HG02885 (cell line): ENCODE results near the gene ALPK1.
"Not testable (repeated sequence)": the region's sequence is repeated elsewhere in the genome, so short reads cannot be mapped to it uniquely, and the experiment has no call there.

Source experiments
- ATAC-seq: cut with Tn5 transposase; IDR thresholded peaks from one replicate; pipeline ENCODE4 v1.9.1; 2021; ENCODE audit warnings: mild to moderate bottlenecking; ENCODE audit not compliant: unreplicated experiment, poor library complexity

The ALPK1 gene

DNA sequence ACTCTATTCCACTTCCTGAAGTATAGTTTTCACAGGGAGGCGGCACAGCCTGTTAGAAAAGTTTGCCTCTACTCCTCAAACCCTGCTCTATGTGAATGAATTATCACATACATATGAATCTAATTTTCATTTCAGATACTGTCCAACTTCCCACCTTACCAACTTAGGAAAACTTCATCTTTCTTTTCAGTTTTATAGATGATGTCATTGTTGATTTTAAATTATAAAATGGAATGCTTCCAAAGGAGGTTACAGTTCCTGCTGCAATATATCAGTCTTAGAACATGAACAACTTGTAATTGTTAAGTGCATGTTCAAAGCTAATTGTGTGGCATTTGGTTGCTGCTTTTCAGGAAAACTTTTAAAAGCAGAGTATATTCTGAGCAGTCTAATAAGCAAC lies 126.4 kb downstream of the ALPK1 start:
- ATAC-seq: no peak

GRCh38 chr4:112425823-112426222 lies 128.7 kb downstream of the ALPK1 start:
- no peak for ATAC-seq

- no peak for ATAC-seq
These were observed 129.2 kb downstream of the ALPK1 start for GRCh38 chr4:112426416-112426815.

GRCh38 chr4:112431158-112431557 lies 134.0 kb downstream of the ALPK1 start:
- no peak for ATAC-seq

DNA sequence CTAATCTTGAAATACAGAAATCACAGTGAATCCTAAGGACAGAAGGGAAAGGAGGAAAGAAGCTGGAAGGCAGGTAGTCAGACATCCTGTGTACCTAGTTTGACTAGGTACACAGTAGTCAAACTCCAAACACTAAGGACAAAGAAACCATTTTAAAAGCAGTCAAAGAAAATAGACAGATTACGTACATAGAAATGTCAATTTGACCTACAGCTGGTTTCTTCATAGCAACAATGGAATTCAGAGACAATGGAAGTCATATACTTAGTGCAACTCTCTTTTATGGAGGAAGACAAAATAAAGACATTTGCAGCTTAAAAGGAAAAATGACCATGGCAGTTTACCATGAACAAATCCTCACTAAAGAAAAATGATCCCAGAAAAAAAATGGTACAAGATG lies 139.8 kb downstream of the ALPK1 start:
- no peak for ATAC-seq

- not testable (repeated sequence) for ATAC-seq
These were observed 145.1 kb downstream of the ALPK1 start for GRCh38 chr4:112442226-112442625.

- no peak for ATAC-seq
These were observed 151.3 kb downstream of the ALPK1 start for GRCh38 chr4:112448306-112449132.

GRCh38 chr4:112449708-112450107 lies 152.5 kb downstream of the ALPK1 start:
- no peak for ATAC-seq

DNA sequence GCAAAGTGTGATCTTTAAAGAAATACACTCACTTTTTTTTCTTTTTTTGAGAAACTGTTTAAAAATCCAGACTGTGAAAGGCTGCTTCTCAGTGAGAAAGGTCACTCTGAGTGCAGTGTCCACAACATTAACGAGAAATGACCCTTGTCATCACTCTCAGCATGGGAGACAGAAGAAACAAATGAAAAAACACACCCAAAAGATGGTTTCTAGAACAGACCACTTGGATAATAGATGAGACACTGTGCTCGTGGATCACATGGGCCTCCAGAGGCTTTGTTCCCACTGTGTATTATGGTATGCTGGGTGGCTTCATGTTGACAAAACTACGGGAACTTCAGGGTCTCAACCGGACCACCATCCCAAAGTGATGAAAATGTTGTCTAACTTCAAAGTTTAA lies 153.9 kb downstream of the ALPK1 start:
- ATAC-seq: no peak

- no peak for ATAC-seq
These were observed 154.7 kb downstream of the ALPK1 start for GRCh38 chr4:112451831-112452230.

GRCh38 chr4:112453321-112453720 lies 156.2 kb downstream of the ALPK1 start:
- ATAC-seq: no peak

DNA sequence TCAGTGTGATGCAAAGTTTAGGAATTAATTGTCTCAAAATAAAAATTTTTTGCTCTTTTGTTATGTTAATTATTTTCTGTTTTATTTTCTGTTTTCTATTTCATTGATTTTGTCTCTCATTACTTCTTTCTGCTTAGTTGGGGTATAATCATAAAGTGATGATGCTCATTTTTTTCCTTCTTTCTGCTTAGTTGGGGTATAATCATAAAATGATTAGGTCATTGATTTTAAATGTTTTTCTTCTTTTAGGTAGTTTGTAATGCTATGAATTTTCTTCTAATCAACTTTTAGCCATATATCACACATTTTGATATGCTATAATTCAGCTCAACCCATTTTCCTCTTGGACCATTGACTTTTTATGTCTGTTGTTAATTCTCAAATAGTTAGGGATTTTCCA lies 175.1 kb downstream of the ALPK1 start:
- no peak for ATAC-seq

- no peak for ATAC-seq
These were observed 176.8 kb downstream of the ALPK1 start for GRCh38 chr4:112473985-112474384.

- ATAC-seq: no peak
These were observed 188.8 kb downstream of the ALPK1 start for GRCh38 chr4:112485930-112486329.

DNA sequence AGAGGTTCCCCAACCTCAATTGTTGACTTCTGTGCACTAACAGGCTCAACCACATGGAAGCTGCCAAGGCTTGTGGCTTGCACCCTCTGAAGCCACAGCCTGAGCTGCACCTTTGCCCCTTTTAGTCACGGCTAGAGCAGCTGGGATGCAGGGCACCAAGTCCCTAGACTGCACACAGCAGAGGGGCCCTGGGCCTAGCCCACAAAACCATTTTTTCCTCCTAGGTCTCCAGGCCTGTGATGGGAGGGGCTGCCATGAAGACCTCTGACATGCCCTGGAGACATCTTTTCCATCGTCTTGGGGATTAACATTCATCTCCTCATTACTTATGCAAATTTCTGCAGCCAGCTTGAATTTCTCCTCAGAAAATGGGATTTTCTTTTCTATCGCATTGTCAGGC lies 193.6 kb downstream of the ALPK1 start:
- ATAC-seq: not testable (repeated sequence)
